Measurements from ENCODE around the gene CATSPERE. TPM values are rescaled to one million over a fixed set of nuclear protein-coding genes. Genes with fewer than 3 reads are reported as not detected.
"Not testable (repeated sequence)": the region's sequence is repeated elsewhere in the genome, so short reads cannot be mapped to it uniquely, and the experiment has no call there.

Gene CATSPERE
- total RNA-seq, 1 experiment from 2014 or later, result not detected

DNA sequence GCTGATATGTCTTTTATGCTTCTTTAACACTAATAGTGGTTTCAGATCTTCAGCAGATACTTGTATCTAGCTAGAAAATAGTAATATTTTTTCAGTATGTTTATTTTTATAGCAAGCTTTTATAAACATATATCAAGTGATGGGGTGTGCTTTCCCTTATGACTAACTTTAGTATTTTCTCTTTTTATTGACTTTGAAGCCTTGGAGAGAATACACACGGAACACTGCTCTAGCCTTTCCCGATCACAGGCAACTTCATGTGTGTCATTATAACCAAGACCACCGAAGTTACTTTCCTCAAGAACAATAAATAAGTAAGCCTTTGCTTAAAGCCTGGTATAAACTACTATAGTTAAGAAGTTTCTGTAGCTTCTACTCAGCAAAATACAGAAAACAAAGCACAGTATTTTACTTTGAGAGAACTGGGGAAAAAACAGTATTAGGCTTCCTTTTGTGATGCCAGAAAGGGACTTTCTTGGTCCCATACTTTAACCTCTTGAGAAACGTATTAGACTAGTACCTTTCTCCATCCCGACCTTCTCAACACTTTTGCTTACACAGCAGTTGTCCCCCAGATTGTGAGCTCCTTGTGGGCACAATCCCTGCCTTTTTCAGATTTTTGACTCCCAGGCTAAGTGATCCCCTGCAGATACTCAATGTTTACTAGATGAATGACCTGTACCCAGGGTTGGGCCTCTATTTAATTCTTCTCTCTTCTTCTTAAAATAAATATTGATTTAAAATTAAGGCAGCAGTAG is 12.6 kb upstream of the CATSPERE start:
- no peak for DNase-seq (ENCODE audit: low spot score)

DNA sequence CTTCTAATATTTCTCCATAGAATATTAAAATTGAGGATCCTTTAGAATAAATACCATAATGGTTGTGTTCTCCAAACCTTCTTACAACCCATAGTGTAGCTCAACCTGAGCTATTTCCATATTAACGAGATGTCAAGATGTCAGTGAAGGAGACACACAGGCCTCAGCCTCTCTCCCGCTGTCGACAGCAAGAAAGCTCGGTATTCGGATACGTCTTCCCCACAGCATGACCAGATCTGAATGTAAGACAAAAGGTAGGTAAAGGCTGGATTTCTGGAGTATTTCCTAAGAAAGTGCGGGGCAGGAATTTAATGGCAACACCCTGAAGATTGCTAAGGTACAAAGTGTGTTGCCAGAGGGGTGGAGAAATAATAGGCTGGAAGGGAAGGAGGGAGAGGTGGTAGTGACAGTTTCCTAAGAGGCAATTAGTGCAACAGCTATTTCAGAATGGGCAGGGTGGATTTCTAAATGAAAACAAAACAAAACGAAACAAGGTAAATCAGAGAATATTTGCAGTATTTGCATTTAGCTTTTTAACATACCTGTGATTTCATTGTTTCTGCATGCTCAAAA is 11.1 kb upstream of the CATSPERE start:
- no peak for DNase-seq (ENCODE audit: low spot score)

DNA sequence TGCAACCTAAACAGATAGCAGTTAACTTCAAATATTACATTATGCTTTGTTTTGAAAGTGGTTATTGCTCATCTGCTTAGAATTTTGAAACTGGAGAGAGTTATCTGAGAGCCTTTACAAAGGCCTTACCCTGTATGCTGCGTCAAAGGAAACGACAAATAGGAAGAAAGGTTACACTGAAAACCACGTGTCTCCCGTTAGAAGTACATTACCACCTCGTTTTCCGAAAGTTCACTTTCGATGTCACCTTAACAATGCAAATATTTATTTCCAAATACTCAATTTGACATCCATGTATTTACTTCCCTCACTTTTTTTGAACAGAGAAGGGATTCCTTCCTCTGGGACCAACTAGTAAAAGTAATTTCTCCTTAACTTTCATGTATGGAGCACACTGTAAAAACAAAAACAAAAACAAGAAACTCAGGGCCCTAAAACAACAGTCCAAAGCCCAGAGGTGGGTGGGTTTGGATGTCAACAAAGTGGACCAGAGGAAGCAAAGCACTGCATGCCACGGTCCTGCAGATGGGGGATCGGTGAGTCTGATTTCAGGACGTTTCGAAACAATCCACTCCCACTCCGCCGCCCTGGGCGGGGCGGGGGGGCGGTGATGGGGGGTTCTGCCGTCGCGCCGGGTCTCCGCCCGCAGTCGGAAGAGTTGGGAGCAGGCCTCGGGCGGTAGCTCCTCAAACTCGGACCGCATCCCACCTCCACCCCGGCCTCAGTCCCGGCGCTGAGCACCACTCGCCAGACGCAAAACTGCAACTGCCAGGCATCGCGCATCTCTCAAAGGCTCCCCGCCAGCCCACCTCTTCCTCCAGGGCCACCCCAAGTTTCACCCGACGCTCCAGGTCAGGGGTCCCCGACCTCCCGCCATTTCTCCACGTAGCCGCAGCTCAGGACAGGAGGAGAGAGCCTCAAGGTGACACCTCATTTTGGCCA is 10.2 kb upstream of the CATSPERE start:
- DNase-seq (ENCODE audit: low spot score), result peak; percentile 16

DNA sequence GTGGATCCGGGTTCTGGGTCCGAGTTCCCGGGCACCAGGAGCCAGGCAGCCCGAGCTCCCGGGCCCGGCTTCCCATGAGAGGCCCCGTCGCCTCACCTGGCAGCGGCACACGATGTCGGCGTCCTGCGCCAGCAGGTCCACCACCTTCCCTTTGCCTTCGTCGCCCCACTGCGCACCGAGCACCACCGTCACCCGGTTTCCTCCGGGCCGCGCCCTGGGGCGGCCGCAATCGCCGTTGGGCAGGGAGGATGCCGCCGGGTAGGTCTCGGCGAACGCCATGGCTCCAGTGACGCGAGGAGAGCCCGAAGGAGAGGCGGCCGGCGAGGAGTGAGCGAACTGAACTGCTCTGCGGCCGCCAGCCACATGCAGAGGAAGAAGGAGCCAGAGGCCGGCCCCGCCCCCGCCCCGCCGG is 9.5 kb upstream of the CATSPERE start, which contains the start of gene ADSS2:
ADSS2 (minus strand) TSS at position 371 of the 412 bp plus-strand sequence; CDS start at position 279, 92 bp downstream.
- no peak for DNase-seq (ENCODE audit: low spot score)

DNA sequence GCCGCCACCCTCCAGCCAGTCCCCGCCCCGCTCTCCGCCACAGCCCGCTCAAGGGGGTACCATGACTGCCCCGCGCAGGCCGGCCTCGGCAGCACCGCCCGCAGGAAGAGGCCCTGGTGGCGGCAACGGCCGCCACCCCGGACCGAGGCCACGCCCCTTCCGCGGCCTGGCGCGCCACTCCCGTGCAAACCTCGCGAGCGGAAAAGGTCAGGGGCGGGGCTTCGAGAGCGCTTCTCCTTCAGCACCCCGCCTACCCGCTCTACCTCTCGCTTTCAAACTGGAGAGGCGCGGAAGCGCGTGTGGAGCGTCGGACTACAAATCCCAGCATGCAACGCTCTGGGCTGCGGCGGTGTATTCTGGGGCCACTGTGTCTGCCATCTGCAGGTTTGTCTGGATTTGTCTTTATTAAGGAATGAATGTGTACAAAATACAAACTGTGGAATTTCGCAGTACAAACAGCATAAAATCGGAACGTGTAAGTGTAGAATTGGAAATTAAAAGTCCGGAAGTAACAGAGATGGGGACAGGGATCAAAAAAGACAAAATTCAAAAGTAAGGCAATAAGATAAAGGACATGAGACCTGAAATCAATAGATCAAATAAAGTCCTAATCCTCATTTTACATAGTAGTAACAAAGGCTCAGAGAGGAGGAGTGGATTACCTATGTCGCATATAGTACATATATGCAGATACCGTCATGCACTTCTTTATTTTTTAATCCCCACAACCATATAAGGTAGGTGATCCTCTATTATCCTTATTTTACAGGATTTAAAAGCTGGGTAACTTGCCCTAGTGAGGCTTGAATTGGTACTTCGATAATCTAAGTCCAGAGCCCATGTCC is 8.9 kb upstream of the CATSPERE start:
- peak; percentile 98 for DNase-seq (ENCODE audit: low spot score)

DNA sequence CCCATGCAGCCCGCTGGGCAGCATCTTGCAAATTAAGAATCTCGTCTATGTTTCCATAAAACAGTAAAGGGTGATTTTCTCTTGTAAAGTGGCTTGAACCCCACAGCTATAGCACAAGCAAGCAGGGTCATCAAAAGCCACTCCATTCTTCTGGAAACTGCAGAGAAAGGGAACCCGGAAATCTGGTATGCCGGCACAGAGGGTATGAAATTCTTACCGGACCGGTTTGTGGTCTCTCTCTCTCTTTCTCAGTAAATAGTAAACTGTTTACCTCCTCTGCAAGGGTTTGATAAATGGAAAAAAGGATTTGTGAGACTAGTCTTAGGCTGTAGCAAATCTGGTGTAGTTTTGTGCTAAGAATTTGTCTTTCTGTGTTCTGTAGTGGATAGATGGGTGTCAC is 6.7 kb upstream of the CATSPERE start:
- no peak for DNase-seq (ENCODE audit: low spot score)

DNA sequence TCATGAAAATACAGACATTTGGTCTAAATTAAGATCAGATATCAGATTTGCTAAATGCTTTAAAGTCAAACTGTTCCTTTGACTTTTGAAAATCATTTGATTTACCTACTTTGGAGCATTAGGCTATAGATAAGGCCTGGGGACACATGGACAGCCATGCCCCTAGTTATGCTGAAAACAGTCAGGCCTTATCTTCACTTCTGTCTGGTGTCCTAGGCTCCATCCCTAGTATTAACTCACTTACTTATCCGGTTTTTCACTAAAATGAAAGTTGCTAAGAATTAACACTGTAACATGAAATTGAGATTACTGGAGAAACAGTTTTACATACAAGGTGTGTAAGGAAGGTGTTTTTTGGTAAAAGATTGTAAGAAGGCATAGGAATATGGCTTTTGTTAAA is 4.5 kb upstream of the CATSPERE start:
- no peak for DNase-seq (ENCODE audit: low spot score)

DNA sequence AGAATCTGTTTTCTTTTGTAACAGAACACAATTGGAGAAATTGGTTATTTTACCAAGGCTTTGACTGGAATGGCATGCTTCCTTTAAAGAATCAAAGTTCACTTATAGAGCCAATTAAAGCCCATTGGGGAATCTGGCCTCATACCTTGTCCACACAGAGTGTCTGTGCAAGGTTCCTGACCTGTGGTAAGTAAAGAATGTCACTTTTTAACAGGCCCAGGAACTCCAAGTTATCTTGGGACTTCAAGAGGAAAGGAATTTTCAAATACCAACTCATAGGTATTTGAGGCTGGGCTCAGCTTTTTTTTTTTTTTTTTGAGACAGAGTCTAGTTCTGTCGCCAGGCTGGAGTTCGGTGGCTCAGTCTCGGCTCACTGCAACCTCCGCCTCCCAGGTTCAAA is 2.3 kb upstream of the CATSPERE start:
- DNase-seq (ENCODE audit: low spot score), result no peak

DNA sequence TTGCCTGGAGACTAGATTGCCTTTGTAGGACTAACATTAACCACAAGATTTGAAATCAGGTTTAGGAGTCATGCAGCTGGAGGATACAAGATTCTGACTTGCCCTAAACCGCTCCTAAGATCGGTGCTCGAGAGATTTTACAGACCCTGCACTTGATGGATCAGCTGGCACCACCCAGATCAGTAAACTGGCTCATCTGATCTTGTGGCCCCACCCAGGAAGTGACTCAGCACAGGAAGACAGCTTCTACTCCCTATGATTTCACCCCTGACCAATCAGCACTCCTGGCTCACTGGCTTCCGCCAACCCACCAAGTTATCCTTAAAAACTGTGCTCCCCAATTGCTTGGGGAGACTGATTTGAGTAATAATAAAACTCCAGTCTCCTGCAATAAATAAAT is 876 bp upstream of the CATSPERE start:
- no peak for DNase-seq (ENCODE audit: low spot score)

DNA sequence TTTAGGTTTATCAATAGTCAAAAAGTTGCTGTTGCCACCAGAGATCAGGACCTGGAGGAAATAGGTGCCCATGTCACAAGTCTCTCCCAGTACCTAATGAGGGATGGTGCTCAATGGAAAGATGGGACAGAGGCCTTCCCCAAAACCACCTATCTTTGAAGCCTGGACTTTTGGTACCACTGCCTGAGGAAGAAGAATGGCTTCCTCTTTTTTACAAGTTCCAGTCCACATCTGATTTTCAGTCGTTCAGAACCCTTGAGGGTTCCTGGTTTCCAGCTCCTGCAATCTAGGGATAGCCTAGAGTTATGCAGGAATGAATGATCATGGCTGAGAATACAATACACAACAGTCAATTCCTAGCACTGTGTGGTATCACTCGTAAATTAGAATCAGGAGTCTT is 5.7 kb downstream of the CATSPERE start:
- no peak for DNase-seq (ENCODE audit: low spot score)

DNA sequence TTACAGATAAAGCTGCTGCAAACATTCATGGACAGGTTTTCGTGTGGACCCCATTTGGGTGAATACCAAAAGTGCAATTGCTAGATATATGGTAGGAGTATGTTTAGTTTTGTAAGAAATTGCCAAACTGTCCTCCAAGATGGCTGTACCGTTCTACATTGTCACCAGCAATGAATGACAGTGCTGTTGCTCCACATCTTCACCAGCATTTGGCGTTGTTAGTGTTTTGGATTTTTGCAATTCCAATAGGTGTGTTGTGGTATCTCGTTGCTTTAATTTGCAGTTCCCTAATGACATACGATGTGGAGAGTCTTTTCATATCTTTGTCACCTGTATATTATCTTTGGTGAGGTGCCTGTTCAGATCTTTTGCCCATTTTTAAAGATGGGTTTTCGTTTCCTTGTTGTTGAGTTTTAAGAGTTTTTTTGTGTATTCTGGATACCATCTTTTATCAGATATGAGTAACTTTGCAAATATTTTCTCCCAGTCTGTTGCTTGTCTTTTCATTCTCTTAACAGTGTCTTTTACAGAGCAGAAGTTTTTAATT is 12.1 kb downstream of the CATSPERE start:
- DNase-seq (ENCODE audit: low spot score), result no peak

DNA sequence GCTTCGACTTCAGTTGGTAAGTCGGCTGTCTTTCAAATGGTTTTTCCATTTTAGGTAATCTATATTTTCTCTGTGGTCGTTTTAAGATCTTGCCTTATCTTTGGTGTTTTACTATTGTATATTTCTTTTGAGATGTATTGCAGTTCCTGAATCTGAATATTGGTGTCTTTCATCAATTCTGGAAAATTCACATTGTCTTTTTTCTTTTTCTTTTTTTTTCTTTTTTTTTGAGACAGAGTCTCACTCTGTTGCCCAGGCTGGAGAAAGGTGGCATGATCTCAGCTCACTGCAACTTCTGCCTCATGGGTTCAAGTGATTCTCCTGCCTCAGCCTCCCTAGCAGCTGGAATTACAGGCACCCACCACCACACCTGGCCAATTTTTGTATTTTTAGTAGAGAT is 23.9 kb downstream of the CATSPERE start:
- not testable (repeated sequence) for DNase-seq (ENCODE audit: low spot score)

DNA sequence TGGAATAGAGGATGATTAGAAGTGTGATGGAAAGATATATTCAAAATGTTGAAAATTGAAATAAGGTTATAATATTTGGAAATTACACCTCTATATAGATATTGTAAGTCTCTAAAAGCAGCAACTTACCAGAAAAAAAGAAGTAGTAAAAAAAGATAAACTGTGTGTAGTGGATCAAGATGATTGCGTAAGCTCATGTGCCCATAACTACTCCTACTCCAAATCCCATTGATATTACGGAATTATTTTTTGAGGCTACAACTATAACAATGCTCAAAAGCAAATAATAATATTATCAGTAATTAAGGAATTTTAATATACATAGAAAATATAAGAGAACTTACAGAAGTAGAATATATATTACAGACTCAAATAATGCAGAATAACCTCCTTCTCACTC is 33.6 kb downstream of the CATSPERE start:
- DNase-seq (ENCODE audit: low spot score), result no peak

DNA sequence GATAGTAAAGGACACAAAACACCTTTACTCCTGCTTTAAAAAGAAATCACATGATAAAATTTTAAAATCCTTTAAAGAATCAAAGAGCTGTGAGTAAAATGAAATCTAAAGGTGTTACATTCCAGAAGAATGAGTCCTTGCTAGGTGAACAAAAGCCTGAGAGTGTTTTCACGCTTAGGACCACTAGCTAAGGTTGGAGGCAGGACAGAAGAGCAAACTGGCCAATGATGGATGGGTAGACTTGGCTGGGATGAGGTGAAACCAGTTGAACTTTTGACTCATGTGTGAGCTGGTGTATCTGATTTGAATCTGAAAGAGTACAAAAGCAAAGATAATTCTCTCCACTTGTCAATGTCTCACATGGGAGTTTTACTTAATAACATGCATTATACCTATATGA is 35.1 kb downstream of the CATSPERE start:
- no peak for DNase-seq (ENCODE audit: low spot score)

DNA sequence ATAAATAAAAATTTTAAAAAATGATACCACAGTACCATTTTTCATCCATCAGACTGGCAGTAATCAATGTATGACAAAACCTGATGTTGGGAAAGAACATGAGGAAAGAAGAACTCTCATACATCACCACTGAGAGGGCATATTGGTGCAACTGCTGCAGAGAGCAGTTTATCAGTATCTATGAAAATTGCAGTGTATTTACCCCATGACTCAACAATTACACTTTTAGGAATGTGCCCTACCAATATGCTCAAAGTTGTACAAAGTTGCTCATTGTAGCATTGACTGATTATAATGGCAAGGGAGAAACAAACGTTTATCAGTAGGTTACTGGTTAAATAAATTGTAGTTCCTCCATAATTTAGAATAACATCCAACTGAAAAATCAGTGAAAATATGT is 36.7 kb downstream of the CATSPERE start:
- DNase-seq (ENCODE audit: low spot score), result no peak

DNA sequence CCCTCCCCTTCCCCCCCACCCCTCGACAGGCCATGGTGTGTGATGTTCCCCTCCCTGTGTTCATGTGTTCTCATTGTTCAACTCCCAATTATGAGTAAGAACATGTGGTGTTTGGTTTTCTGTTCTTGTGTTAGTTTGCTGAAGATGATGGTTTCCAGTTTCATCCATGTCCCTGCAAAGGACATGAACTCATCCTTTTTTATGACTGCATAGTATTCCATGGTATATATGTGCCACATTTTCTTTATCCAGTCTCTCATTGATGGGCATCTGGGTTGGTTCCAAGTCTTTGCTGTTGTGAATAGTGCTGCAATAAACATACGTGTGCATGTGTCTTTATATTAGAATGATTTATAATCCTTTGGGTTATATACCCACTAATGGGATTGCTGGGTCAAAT is 38.4 kb downstream of the CATSPERE start:
- DNase-seq (ENCODE audit: low spot score), result not testable (repeated sequence)

DNA sequence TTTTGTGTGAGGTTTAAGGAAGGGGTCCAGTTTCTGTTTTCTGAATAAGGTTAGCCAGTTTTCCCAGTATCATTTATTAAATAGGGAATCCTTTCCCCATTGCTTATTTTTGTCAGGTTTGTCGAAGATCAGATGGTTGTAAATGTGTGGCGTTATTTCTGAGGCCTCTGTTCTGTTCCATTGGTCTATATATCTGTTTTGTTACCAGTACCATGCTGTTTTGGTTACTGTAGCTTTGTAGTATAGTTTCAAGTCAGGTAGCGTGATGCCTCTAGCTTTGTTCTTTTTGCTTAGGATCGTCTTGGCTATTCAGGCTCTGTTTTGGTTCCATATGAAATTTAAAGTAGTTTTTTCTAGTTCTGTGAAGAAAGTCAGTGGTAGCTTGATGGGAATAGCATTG is 39.4 kb downstream of the CATSPERE start:
- DNase-seq (ENCODE audit: low spot score), result not testable (repeated sequence)

DNA sequence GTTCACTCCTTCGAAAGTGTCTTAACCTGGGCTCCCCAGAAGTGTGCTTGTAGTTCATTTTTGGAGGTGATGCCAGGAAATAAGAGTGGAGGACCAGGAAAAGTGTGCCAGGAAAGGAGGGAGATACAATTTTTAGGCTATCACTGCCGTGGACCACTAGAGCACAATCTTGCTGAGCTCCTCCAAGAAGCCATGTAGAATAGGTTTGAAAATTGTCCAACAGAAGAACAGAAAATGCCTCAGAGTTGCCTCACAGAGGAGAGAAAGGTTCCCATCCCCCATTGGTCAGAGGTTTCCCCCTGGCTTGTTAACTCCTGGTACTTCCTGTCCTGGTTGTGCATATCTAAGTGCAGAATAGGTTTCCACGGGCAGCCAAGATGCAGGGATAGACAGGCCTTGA is 41.6 kb downstream of the CATSPERE start:
- no peak for DNase-seq (ENCODE audit: low spot score)

DNA sequence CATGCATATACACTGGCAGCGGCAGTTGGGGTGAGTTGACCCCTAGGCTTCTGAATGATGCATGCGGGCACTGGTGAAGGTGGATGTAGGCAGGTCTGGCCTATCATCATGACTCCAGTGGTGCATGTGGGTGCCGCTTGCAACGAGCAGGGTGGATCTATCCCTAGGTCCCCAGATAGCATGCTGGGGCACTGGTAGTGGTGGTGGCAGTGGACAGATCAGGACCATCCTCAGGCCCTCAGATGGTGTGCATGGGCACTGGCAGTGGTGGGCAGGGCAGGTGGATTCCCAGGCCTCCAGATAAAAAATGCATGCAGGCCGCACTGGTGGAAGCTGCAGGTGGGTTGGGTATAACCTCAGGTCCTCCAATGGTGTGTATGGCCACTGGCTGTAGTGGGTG is 52.4 kb downstream of the CATSPERE start:
- DNase-seq (ENCODE audit: low spot score), result no peak

DNA sequence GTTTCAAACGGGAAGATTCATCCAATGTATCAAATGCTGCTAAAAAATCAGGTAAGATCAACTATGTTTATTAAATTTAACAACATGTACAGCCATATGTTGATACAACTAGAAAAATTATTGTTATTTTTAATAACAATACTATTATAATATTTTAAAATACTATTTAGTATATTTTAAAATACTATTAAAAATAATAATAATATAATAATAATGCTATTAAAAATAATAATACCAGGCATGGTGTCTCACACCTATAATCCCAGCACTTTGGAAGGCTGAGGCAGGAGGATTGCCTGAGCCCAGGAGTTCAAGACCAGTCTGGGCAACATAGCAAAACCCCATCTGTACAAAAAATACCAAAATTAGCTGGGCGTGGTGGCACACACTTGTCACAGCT is 54.6 kb downstream of the CATSPERE start:
- DNase-seq (ENCODE audit: low spot score), result no peak

DNA sequence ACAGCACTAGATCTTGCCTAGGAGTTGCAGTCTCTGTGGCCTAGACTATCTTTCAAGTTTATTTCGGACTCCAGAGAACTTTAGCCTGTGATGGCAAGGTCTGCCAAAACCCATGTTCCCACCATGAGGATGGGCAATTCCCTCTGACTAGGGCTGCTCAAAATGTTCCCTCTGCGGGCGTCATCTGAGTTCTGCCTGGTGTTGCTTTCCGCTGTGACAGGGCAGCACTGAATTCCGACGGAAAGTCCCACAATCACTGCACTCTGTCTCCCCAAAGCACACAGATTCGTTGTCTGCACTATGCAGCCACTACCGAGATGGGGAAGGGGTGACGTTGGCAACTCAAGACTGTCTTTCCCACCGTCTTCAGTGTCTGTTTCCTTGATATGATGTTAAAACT is 75.2 kb downstream of the CATSPERE start:
- no peak for DNase-seq (ENCODE audit: low spot score)
